Calu3 (cell line): Measurements from ENCODE around the gene BRD3OS. TPM values are rescaled to one million over a fixed set of nuclear protein-coding genes. Genes with fewer than 3 reads are reported as not detected.
A peak's percentile ranks its signal among the peaks of the same experiment; 100 is the strongest.

Experiments
- BruUV-seq: library from RNA; stranded (reverse); fragments of 400-500 nt; replicated peaks from 2 replicates; lab custom pipeline; 2021; lab: Mats Ljungman, UMichigan
- CTCF ChIA-PET: fragments of 300-600 bp; sonication (Branson Sonifier 250); formaldehyde crosslinking; loops from one replicate; lab custom pipeline; 2022; ENCODE audit warnings: antibody characterized with exemption; lab: Charles Lee
- DNase-seq: peaks from one replicate; pipeline ENCODE4 v3.0.0; 2022
- H3K27ac Mint-ChIP-seq: one replicate; pipeline ENCODE4 v1.8.0; 2022; ENCODE audit warnings: mixed read lengths; ENCODE audit not compliant: unreplicated experiment
- H3K27me3 Mint-ChIP-seq: one replicate; pipeline ENCODE4 v1.8.0; 2022; ENCODE audit warnings: mixed read lengths; ENCODE audit not compliant: unreplicated experiment
- H3K36me3 Mint-ChIP-seq: one replicate; pipeline ENCODE4 v1.8.0; 2022; ENCODE audit warnings: mild to moderate bottlenecking, moderate library complexity, mixed read lengths; ENCODE audit not compliant: insufficient read depth, unreplicated experiment
- H3K4me1 Mint-ChIP-seq: one replicate; pipeline ENCODE4 v1.8.0; 2022; ENCODE audit warnings: mild to moderate bottlenecking, low read depth, mixed read lengths; ENCODE audit not compliant: unreplicated experiment
- H3K4me3 Mint-ChIP-seq: one replicate; pipeline ENCODE4 v1.8.0; 2022; ENCODE audit warnings: mild to moderate bottlenecking, low read depth, moderate library complexity, mixed read lengths; ENCODE audit not compliant: unreplicated experiment
- H3K9me3 Mint-ChIP-seq: one replicate; pipeline ENCODE4 v1.8.0; 2022; ENCODE audit warnings: low read depth, mixed read lengths; ENCODE audit not compliant: unreplicated experiment
- CTCF ChIP-seq: fragments of 200-600 bp; IDR thresholded peaks from one replicate; pipeline ENCODE4 v1.8.0; 2022; ENCODE audit warnings: antibody characterized with exemption; ENCODE audit not compliant: unreplicated experiment
- intact Hi-C: fragments of 100-400 bp; cut with micrococcal nuclease; formaldehyde crosslinking; loops from one replicate; pipeline ENCODE4 v1.10.0; 2022; ENCODE audit not compliant: unreplicated experiment
- total RNA-seq: library from RNA; stranded (reverse); gene quantifications from 2 replicates; pipeline ENCODE4 v1.2.3, GENCODE V29; 2022

The BRD3OS gene
- total RNA-seq, 1 experiment from 2014 or later, result 10.5 TPM

- H3K27ac Mint-ChIP-seq, result no peak overlapping the region
- intact Hi-C loops, result no loop called here
- peaks cover 19% of the 10 kb centered on the region for H3K36me3 Mint-ChIP-seq
- TF ChIP-seq CTCF, result no peak
- CTCF ChIA-PET, result no interaction called here
- H3K9me3 Mint-ChIP-seq, result no peaks in the 10 kb centered on the region
- H3K4me3 Mint-ChIP-seq, result no peak overlapping the region
- no peaks in the 10 kb centered on the region for H3K27me3 Mint-ChIP-seq
- DNase-seq, result no peak
- no TSS peak for BruUV-seq
- peaks cover 14% of the 10 kb centered on the region for H3K4me1 Mint-ChIP-seq
Measured at GRCh38 chr9:134053401-134053871, 28.2 kb downstream of the BRD3OS start.

- BruUV-seq, result no TSS peak
- peaks cover 14% of the 10 kb centered on the region for H3K4me1 Mint-ChIP-seq
- intact Hi-C loops, result no loop called here
- no peak for DNase-seq
- H3K27ac Mint-ChIP-seq, result no peak overlapping the region
- no peaks in the 10 kb centered on the region for H3K9me3 Mint-ChIP-seq
- H3K4me3 Mint-ChIP-seq, result no peak overlapping the region
- H3K27me3 Mint-ChIP-seq, result no peaks in the 10 kb centered on the region
- H3K36me3 Mint-ChIP-seq, result peaks cover 19% of the 10 kb centered on the region
- TF ChIP-seq CTCF, result no peak
- CTCF ChIA-PET, result no interaction called here
Measured at GRCh38 chr9:134053941-134054761, 28.9 kb downstream of the BRD3OS start.

- no peak overlapping the region for H3K27ac Mint-ChIP-seq
- no peak for DNase-seq
- no peak overlapping the region for H3K4me3 Mint-ChIP-seq
- CTCF ChIA-PET, result interaction anchor here (0.5 kb wide), 1 partner anchor 10 kb away, joined by 3 read pairs; no protein-coding TSS in a partner anchor
- no TSS peak for BruUV-seq
- TF ChIP-seq CTCF, result no peak
- H3K27me3 Mint-ChIP-seq, result no peaks in the 10 kb centered on the region
- no peaks in the 10 kb centered on the region for H3K9me3 Mint-ChIP-seq
- peaks cover 14% of the 10 kb centered on the region for H3K4me1 Mint-ChIP-seq
- intact Hi-C loops, result no loop called here
- H3K36me3 Mint-ChIP-seq, result peaks cover 18% of the 10 kb centered on the region
Measured at GRCh38 chr9:134054891-134055811, 29.9 kb downstream of the BRD3OS start.

- no peak for TF ChIP-seq CTCF
- Mint-ChIP-seq H3K9me3 (no peaks in the 10 kb centered on the region), H3K4me3 (no peak overlapping the region), H3K4me1 (peaks cover 14% of the 10 kb centered on the region), H3K27me3 (no peaks in the 10 kb centered on the region), H3K27ac (no peak overlapping the region), H3K36me3 (peaks cover 12% of the 10 kb centered on the region)
- intact Hi-C loops, result no loop called here
- no TSS peak for BruUV-seq
- CTCF ChIA-PET, result interaction anchor here (0.5 kb wide), 1 partner anchor 9 kb away, joined by 3 read pairs; no protein-coding TSS in a partner anchor
- DNase-seq, result peak; percentile 26
Measured at GRCh38 chr9:134055981-134056461, 30.7 kb downstream of the BRD3OS start.
